Stimulated activated CD4-positive, alpha-beta T cell treated with anti-CD3 and anti-CD28 coated beads, Interleukin-1b, Interleukin-23, amount 100 ng/mL, for 4 hours (primary cell): ENCODE results near the gene NHLRC1.

ENCODE experiments used
- DNase-seq, 2 donors: peaks; one replicate each; pipeline ENCODE4 v3.0.0-alpha.2; 2020; ENCODE audit warnings: low read depth in 2 of 2

The NHLRC1 gene

DNA sequence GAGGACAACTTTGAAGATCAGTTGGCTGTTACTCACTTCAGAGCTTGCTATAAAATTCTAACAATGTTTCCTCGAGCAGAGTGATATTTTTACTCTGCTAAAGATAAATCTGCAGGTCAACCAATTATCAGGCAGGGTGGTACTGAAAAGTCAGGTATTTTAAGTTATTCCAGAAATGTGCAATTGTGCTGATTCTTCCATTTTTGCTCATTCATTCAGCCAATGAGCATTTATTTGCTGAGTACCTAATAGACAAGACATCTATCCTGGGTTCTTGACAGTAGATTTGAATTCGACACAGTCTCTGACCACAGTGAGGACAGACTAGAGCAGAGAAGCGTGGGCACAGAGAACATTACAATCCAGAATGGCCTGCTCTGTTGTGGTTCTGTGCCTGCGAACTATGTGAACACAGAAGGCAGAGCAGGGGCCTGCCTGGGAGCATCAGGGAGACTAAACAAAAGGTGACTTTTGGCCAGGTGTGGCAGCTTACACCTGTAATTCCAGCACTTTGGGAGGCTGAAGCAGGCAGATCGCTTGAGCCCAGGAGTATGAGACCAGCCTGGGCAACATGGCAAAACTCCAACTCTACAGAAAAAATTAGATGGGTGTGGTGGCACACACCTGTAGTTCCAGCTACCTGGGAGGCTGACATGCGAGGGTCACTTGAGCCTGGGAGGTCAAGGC, 17.6 kb upstream of the NHLRC1 start:
- no peak for DNase-seq

DNA sequence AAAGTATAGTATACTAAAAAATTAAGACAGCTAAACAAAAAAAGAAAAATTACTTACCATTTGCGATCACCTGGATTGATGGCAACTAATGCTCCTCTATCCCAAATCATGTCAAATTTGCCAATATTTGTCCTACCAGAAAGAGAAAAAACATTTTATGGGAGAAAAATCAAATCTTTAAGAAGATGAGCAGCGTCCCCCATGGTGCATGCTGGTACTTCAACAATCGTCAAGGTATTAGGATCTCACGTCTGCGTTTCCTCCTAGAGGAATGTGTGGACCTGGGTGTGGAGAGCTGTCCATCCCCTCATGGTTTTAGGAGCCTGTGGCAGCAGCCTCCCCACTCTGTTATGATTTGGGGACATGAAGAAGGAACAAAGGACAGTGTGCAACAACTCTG, 16.4 kb upstream of the NHLRC1 start:
- DNase-seq, result no peak

DNA sequence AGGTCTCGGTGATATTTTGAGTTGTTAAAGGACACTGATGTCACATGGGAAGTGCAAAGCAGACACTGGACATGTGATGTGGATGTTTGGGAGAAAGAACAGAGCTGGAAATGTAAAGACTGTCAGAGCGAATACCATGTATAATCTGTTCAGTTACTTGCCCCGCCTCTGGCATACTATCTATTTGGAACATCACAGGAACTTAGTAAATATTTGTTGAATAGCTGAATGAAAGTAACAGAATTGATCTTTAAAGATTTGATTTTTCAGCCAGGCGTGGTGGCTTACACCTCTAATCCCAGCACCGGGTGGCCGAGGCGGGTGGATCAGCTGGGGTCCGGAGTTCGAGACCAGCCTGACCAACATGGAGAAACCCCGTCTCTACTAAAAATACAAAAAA, 13.8 kb upstream of the NHLRC1 start:
- no peak for DNase-seq

DNA sequence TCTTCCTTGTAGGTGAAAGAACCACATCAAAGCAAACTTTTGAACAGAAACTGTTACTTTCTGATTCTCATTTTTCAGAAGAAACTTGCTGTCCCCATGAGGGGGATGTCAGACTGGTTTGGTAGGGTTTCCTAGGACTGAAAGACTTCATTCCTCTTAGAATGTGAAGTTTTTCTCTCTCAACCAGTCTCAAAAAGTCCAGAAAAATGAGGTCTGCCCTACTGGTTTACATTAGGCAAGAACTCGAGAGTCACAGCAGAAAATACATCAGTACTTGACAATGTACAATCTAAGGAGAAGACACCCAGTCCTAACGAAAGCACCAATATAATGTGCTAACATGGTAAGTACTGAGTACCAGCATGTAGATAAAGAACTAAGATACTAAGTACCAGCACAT, 12.7 kb upstream of the NHLRC1 start:
- no peak for DNase-seq

DNA sequence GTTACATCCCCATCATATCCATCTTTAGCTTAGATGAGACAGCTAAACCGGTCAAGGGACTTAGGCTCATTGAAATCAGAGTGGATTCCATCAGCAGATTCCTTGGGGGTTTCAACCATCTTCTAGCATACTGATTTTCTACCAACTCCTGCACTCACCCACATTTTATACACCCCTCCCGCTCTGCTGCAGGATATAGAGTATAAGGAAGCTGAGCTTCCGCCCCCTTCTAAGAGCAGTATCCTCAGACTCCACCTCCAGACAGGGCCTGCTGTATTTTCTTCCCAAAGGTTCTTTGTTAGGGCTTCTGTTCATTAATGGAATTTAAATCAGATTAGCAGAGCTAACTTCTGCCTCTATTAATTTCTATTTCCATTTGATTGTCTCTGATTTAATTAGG, 9.9 kb upstream of the NHLRC1 start:
- DNase-seq, result no peak

DNA sequence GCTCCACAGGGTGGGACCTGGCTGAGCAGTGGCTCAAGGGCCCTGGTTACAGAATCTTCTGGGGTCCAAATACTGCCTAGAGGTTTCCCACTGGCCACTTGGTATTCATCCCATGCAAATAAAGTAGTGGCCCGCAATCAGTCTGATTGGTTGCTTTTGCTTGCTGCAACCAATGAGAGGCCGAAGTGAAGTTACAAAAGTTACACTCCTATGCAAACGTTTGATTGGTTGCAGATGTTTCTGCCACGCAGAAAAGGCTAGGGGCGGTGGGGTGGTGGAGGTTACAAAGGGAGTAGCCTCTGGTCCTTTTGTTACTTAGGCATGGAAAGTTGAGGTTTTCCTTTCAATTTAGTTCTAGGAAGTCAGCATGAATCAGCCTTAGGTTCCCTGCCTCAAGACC, 3.6 kb upstream of the NHLRC1 start:
- no peak for DNase-seq

DNA sequence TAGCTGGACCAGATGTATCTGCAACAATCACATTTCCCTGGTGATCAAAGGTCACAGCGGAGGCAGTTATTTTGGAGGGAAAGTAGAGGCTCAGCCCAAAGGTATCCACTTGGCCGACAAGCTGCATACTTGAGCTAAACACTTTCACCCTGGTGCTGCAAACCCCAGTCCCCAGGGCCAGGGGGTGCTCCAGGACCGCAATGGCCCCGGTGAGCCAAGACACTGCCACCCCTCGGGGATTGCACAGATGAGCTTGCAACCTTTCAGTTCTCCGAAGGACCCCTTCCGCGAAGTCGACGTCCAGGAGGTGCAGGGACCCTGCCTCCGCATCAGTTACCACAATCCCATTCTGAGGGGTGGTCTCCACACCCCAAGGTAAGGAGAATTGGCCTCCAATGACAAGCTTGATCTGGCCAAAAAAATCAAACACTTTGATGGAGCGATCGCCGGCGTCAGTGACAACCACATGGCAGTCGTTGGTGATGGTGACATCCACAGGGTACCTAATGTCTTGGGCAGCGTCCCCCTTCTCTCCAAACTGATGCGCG, 823 bp downstream of the NHLRC1 start:
- no peak for DNase-seq

DNA sequence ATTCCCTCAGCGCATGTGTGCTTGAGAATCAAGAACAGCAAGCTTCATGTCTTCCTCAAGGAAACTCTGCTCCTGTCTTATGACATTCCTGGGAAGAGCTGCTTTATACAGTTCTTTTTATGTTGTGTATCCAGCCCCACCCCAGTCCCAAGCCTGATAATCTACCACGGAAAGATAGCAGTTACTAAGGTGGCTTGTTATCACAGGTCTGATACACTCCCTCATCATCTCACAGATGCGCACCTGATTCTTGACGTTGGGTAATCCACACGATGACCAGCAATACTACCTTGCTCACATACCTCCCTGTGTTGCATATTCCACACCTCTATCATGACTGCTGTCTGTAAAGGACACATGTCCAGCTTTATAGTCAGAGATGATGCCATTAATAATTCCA, 3.2 kb downstream of the NHLRC1 start:
- no peak for DNase-seq

DNA sequence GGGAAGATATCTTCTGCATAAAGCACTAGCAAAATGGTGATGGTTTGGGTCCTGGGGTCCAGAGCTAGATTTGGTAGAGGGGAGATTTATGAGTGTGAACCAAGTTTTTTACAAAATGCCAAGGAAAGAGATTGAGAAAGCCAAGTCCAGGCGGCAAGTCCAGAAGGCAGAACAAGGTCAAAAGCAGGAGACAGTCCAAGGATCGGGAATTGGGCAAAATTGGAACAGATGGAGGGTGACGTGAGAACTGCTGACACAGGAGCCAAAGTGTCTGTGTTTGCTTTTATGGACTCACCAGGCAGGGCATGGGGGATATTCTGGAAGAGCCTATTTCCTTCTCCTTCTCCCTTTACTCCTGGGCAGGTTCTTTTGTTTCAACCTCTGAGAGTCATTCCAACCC, 4.1 kb downstream of the NHLRC1 start:
- DNase-seq, result no peak

DNA sequence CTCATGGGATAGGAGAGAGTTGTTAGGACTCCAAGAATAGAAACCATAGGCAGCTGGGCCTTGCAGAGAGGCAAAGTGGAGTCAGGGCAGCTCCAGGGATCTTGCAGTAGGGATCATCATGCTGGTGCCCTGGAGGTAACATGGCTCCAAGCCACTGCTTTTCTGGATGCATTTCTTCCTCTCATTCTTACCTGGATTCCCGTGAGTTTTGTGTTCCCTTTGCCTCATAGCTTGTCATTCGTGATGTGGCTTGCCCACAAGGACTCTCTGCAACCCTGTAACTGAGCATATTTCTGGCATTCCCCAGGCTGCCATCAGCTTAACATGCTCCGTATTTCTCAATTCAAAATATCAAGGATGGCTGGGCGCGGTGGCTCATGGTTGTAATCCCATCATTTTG, 5.3 kb downstream of the NHLRC1 start:
- no peak for DNase-seq

DNA sequence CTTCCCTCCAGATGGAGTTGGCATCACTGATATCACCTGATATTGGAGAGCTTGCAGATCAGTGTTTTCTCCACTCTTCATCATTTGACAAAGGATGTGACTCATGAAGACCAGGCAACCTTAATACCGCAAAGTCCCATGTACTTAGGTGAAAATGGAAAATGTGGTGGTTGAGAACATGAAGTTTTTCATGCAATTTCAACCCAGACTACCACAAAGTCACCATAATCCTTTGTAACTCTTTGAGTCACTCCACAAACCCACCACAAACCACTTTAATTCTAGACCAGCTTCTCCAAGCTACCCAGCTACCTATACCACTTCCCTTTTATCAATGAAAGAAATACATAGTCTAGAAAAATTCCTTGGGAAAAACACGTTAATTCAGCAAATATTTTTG, 7.1 kb downstream of the NHLRC1 start:
- peak in 1 of 2 donors; percentile 1 for DNase-seq

DNA sequence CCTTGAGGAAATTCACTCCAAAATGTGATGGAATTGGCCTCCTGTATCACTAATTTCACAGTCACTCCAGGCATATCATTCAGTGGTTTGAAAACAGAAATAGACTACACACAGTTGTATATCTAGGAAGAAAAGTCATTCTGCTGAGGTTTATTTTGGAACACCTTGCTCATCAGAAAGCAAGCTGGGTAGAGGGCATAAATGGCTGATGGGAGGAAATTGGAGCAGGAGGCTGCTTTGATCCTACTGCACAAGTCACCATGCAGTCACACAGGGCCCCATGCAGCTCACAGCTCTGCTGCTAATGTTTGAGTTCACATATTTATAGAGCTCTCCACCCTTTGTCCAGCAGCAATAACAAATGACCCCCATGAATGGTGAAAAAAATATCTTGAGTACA, 12.3 kb downstream of the NHLRC1 start:
- no peak for DNase-seq

DNA sequence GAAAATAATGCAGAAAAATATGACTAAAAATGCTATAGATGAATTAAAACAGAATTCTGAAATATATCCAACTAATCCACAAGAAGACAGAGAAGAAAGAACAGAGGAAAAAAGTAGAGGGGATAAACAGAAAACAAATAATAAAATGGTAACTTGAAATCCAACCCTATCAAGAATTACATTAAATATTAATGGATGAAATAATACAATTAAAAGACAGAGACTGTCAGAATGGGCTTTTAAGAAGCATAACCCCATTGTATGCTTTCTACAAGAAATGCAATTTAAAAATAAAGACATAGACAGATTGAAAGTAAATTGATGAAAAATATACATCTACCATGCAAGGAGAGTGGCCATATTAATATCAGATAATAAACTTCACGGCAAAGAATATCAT, 15.4 kb downstream of the NHLRC1 start:
- no peak for DNase-seq

DNA sequence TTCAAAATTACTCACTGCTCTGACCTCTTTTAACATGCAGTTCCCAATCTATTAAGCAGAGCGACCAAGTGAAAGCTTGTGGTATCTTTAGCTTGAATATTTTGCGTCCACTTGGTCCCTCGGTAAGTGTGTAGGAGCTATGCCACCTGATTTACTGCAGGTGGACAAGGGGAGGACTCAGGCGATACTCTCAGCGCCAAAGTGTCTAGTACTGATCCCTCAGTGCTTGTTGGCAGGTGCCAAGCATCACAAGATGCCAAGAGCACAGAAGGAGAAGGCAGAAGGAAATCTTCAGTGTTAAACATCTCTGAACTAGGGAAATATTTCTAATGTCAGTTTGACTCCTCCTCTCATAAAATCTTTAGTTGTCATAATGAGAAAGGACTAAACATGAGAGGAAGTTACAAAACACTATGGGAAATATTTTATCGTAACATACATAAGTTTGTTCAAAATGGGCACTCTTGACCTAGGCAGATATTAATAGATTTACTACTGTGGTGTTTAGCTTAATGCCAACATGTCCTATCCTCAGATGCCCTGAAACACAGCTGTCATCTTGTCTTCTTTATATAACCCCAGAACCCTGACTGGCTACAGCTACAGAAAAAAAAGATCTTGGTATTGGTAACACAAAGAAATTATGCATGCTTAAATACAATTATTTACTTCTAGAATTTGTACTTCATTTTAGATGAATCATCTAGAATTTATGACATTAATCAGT, 19.5 kb downstream of the NHLRC1 start:
- no peak for DNase-seq

DNA sequence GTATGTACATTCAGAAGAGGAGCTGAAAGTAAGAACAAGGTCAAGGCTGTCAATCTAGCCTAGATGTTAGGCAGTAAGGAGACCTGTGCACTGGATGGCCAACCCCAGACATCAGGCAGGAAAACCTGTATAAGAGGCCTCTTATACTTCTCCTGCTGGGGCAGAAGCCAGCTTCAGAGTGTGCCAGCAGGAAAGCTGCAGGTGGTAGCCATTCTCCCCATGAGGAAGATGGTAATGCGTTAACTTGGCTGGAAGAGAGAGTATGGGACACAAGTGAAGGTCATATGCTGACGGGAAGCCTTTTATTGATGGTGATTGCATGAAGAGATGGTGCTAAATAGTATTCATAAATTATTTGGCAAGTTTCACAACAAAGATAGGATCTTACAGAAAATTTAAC, 20.6 kb downstream of the NHLRC1 start:
- DNase-seq, result no peak

DNA sequence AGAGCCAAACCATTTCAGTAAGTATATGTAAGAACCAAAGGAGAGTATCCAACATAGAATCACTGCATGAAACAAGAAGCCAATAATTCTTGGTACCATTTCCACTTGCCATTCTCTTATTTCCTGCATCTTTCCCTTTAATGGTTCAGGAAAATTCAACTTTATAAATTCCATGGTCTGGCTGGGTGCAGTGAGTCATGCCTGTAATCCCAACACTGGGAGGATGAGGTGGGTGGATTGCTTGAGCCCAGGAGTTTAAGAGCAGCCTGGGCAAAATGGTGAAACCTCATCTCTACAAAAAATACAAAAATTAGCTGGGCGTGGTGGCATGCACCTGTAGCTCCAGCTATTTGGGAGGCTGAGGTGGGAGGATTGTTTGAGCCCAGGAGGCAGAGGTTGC, 21.2 kb downstream of the NHLRC1 start:
- DNase-seq, result no peak

DNA sequence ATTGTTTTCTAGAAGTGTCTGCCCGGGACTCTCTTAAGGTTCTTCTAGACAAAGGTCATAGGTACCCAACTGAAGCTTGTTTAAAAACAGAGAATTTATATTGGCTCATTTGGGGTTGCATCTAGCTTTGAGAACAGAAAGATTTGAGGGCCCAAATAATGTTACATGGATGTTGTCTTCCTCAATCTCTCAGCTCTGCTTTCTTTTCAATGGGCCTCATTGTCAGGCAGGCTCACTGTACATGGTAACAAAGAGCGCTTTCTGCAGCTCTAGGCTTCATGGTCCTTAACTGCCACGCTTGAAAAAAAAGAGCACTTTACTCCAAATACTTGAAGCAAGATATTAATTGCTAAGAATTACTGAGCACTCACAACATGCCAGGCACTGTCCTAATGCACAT, 22.2 kb downstream of the NHLRC1 start:
- no peak for DNase-seq

DNA sequence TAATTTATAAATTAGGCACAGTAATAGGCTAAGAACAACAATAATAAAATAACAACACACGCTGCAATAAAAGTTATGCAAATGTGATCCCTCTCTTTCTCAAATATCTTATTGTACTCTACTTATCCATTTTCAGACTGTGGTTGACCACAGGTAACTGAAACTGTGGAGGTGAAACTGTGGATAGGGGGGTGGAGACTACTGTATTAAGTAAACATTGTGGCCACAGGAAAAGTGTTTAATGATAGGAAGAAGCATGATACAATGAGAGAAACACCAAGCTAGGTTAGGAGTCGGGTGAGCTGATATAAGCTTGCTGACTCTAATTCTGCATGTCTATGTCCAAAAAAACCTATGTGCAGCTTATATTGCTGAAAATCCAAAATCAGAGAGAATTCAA, 23.0 kb downstream of the NHLRC1 start:
- no peak for DNase-seq

DNA sequence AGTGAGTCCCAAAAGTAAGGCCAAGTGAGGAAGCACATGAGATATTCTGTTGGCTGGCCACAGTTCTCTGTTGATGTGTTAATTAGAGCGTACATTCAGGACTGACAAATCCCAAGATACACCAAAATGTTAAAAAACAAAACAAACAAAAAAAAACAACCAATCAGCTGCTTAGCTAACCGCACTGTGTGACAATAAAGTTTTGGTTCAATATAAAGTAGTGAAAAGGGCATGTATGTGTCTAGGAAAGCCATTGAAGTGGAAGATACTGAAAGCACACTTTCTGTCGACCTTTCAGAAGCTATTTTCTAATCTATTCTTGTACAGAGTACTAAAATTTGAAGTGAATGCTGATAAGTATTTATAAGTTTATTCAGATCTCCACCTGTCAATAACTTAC, 26.1 kb downstream of the NHLRC1 start:
- no peak for DNase-seq

DNA sequence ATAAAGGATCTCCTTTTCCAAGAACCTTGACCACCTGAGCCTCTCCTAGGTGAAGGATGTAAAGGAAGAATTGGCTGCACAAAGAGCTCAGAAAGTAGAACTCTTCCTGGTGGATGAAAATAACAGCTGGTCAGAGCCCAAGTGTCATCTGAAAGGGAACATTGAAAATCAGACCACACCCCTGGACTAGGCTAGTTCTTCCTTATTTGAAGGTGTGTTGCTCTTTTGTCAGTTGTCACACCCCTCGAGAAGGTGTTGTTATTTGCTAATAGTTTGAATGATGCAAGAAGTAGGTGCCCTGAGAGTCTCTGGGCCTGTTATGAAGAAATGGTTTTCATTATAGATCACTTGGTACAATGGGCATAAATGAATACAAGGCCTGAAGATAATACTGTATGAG, 31.1 kb downstream of the NHLRC1 start:
- no peak for DNase-seq

DNA sequence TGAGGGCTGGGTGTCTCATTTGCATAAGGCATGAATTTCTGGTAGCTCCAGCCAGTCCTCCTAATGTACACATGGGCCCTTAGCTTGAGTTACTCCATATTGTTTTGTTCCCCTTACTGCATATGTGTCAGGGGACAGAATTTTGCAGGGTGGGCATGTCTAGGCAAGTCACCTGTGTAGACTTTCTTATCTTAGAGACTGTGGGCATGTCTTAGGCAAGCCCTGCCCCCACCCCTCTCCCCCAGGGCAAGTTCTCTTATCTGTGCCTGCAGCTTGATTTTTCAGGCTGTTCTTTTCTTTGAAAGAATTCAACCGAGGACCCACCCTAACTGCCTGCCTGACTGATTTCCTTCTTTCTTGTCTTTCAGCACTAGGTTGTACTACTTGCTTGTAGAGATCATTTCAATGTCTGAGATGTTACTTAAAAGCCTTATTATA, 32.1 kb downstream of the NHLRC1 start:
- DNase-seq, result no peak

DNA sequence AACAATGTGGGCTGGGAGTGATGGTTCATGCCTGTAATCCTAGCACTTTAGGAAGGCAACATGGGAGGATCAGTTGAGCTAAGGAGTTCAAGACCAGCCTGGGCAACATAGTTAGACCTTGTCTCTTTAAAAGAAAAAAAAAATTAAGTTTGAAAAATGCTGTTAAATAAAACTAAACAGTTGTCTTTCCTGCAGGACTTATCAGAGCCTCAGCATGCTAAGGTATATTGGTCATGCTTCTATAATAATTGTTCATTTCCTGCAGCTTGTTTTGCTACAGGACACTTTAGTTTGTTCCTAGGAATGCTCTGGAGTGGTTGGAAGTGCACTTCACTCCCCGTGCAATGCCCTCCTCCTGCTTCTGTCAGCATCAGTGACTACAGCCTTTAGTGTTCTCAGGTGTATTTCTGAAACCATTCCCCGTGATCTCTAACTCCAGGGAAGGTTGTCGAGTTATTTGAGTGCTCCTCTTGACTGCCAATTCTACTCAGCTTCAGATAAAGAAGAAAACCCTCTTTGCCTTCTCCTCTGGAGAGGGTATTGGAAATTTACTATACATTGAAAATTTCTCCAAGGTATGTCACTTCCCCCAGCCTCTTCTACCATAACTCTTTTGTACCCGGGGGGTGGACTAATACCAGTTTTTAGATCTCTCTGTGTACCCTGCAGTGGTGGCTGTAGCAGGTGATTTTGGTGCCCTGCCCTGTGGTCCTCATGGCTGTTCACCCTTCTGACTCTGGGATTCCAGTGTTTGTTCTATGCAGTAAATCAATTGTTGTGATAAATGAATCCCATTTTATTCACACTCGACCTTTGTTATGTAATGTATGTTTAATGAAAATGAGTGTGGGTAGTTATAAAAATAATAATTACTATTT, 33.8 kb downstream of the NHLRC1 start:
- DNase-seq, result no peak
